ENCODE measurements around the gene MUL1. TPM values are rescaled to one million over a fixed set of nuclear protein-coding genes. Genes with fewer than 3 reads are reported as not detected.

MUL1 gene
- total RNA-seq, 1 experiment from 2014 or later = 21.9 TPM

- TF ChIP-seq, protein P1, sequence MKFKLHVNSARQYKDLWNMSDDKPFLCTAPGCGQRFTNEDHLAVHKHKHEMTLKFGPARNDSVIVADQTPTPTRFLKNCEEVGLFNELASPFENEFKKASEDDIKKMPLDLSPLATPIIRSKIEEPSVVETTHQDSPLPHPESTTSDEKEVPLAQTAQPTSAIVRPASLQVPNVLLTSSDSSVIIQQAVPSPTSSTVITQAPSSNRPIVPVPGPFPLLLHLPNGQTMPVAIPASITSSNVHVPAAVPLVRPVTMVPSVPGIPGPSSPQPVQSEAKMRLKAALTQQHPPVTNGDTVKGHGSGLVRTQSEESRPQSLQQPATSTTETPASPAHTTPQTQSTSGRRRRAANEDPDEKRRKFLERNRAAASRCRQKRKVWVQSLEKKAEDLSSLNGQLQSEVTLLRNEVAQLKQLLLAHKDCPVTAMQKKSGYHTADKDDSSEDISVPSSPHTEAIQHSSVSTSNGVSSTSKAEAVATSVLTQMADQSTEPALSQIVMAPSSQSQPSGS (CRISPR knock-in tag; IDR thresholded peaks at IDR 0.05; ENCODE audit: borderline replicate concordance, low read depth) = no peak
- TF ChIP-seq SP1 (CRISPR knock-in tag; conservative IDR thresholded peaks at IDR 0.05) (no peak), JAZF1 (CRISPR knock-in tag; IDR thresholded peaks at IDR 0.05) (no peak), NR1H2 (CRISPR knock-in tag; IDR thresholded peaks at IDR 0.05) (no peak), HMGXB4 (CRISPR knock-in tag; IDR thresholded peaks at IDR 0.05) (no peak), ZNF423 (CRISPR knock-in tag; IDR thresholded peaks at IDR 0.05) (no peak), TP53 (CRISPR knock-in tag; IDR thresholded peaks at IDR 0.05) (no peak), ZNF219 (CRISPR knock-in tag; IDR thresholded peaks at IDR 0.05; ENCODE audit: borderline replicate concordance) (no peak), ZNF232 (CRISPR knock-in tag; IDR thresholded peaks at IDR 0.05) (no peak)
- TF ChIP-seq, protein P2, sequence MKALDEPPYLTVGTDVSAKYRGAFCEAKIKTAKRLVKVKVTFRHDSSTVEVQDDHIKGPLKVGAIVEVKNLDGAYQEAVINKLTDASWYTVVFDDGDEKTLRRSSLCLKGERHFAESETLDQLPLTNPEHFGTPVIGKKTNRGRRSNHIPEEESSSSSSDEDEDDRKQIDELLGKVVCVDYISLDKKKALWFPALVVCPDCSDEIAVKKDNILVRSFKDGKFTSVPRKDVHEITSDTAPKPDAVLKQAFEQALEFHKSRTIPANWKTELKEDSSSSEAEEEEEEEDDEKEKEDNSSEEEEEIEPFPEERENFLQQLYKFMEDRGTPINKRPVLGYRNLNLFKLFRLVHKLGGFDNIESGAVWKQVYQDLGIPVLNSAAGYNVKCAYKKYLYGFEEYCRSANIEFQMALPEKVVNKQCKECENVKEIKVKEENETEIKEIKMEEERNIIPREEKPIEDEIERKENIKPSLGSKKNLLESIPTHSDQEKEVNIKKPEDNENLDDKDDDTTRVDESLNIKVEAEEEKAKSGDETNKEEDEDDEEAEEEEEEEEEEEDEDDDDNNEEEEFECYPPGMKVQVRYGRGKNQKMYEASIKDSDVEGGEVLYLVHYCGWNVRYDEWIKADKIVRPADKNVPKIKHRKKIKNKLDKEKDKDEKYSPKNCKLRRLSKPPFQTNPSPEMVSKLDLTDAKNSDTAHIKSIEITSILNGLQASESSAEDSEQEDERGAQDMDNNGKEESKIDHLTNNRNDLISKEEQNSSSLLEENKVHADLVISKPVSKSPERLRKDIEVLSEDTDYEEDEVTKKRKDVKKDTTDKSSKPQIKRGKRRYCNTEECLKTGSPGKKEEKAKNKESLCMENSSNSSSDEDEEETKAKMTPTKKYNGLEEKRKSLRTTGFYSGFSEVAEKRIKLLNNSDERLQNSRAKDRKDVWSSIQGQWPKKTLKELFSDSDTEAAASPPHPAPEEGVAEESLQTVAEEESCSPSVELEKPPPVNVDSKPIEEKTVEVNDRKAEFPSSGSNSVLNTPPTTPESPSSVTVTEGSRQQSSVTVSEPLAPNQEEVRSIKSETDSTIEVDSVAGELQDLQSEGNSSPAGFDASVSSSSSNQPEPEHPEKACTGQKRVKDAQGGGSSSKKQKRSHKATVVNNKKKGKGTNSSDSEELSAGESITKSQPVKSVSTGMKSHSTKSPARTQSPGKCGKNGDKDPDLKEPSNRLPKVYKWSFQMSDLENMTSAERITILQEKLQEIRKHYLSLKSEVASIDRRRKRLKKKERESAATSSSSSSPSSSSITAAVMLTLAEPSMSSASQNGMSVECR (CRISPR knock-in tag; IDR thresholded peaks at IDR 0.05; ENCODE audit: borderline replicate concordance) = no peak
- TF ChIP-seq, protein P3, sequence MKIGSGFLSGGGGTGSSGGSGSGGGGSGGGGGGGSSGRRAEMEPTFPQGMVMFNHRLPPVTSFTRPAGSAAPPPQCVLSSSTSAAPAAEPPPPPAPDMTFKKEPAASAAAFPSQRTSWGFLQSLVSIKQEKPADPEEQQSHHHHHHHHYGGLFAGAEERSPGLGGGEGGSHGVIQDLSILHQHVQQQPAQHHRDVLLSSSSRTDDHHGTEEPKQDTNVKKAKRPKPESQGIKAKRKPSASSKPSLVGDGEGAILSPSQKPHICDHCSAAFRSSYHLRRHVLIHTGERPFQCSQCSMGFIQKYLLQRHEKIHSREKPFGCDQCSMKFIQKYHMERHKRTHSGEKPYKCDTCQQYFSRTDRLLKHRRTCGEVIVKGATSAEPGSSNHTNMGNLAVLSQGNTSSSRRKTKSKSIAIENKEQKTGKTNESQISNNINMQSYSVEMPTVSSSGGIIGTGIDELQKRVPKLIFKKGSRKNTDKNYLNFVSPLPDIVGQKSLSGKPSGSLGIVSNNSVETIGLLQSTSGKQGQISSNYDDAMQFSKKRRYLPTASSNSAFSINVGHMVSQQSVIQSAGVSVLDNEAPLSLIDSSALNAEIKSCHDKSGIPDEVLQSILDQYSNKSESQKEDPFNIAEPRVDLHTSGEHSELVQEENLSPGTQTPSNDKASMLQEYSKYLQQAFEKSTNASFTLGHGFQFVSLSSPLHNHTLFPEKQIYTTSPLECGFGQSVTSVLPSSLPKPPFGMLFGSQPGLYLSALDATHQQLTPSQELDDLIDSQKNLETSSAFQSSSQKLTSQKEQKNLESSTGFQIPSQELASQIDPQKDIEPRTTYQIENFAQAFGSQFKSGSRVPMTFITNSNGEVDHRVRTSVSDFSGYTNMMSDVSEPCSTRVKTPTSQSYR (CRISPR knock-in tag; IDR thresholded peaks at IDR 0.05) = no peak
- TF ChIP-seq, protein P4, sequence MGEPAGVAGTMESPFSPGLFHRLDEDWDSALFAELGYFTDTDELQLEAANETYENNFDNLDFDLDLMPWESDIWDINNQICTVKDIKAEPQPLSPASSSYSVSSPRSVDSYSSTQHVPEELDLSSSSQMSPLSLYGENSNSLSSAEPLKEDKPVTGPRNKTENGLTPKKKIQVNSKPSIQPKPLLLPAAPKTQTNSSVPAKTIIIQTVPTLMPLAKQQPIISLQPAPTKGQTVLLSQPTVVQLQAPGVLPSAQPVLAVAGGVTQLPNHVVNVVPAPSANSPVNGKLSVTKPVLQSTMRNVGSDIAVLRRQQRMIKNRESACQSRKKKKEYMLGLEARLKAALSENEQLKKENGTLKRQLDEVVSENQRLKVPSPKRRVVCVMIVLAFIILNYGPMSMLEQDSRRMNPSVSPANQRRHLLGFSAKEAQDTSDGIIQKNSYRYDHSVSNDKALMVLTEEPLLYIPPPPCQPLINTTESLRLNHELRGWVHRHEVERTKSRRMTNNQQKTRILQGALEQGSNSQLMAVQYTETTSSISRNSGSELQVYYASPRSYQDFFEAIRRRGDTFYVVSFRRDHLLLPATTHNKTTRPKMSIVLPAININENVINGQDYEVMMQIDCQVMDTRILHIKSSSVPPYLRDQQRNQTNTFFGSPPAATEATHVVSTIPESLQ (CRISPR knock-in tag; IDR thresholded peaks at IDR 0.05) = no peak
- TF ChIP-seq, protein P5, sequence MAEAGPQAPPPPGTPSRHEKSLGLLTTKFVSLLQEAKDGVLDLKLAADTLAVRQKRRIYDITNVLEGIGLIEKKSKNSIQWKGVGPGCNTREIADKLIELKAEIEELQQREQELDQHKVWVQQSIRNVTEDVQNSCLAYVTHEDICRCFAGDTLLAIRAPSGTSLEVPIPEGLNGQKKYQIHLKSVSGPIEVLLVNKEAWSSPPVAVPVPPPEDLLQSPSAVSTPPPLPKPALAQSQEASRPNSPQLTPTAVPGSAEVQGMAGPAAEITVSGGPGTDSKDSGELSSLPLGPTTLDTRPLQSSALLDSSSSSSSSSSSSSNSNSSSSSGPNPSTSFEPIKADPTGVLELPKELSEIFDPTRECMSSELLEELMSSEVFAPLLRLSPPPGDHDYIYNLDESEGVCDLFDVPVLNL (CRISPR knock-in tag; IDR thresholded peaks at IDR 0.05; ENCODE audit: borderline replicate concordance, low read depth) = no peak
Measured at GRCh38 chr1:20463502-20463901, 44.4 kb downstream of the MUL1 start (continued).

Measured in WTC11 (cell line).